GM12874 (cell line): Measurements from ENCODE around the gene NFATC1.

ENCODE experiments used
- TF ChIP-seq, protein P1 (sequence below): IDR thresholded peaks from 2 replicates; pipeline ENCODE4 v1.5.1; 2011; ENCODE audit warnings: low read depth, mild to moderate bottlenecking, control low read depth, low read length, moderate library complexity; ENCODE audit not compliant: insufficient read depth

The NFATC1 gene

DNA sequence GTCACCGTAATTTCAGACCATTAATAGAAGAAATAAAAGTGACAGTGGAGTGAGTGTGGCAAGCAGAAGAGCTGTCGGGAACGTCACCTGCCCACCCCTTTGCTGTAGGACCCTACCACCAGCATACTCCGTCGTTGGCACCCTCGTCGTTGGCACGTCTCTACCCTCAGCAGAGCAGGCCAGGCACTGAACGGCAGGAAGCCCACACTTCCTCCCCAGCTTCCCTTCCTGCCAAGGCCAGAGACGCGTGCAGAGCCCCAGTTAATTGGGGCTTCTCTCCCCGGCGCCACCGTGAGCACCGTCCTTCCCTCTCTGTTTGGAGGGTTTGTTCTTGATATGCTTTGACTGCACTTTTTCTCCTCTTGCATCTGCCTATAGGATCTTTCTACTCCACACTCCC is 27.0 kb upstream of the NFATC1 start:
- TF ChIP-seq, protein P1, sequence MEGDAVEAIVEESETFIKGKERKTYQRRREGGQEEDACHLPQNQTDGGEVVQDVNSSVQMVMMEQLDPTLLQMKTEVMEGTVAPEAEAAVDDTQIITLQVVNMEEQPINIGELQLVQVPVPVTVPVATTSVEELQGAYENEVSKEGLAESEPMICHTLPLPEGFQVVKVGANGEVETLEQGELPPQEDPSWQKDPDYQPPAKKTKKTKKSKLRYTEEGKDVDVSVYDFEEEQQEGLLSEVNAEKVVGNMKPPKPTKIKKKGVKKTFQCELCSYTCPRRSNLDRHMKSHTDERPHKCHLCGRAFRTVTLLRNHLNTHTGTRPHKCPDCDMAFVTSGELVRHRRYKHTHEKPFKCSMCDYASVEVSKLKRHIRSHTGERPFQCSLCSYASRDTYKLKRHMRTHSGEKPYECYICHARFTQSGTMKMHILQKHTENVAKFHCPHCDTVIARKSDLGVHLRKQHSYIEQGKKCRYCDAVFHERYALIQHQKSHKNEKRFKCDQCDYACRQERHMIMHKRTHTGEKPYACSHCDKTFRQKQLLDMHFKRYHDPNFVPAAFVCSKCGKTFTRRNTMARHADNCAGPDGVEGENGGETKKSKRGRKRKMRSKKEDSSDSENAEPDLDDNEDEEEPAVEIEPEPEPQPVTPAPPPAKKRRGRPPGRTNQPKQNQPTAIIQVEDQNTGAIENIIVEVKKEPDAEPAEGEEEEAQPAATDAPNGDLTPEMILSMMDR, result no peak

DNA sequence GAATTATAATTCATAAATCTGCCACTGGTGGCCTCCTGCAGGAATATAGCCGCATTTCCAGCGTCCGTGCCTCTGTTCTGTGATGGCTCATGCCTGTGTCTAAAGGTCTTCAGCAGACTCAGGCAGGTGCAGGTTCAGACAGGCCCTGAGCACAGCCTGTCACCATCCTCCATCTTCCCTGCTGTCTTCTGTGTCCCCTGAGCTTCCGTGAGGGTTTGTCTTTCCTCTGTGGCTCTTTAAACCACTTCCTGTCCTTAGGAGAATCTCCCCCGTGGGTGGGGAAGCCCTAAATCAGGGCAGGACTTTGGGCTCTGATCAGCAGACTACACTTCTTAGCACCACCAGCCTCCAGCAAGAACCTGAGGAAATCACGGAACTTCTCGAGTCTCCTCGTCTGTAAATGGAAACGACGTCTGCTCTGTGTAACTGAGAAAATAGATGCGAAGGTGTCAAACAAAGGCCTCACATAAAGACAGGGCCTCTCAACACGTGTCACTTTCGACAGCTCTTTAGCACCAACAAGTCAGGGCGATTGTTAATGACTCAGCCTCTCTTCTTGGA is 24.1 kb upstream of the NFATC1 start:
- TF ChIP-seq, protein P1, result no peak

DNA sequence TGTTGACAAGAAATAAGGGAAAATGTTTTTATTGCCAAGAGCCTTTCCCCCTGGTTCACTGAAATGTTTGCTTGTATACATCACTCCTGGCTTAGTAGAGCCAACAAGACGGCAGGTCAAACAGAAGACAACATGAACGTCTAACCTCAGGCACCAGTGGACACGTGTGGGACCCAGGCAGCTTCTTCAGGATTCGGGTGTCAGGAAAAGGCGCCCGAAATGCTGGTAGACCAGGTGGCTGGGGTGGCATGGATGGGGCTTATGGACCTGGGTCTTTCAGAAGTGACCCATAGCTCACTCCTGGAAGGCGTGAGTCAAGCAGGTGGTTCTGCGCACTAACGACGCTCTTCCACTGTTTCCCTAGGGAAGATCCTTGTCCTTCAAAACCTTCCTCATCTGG is 23.3 kb upstream of the NFATC1 start:
- TF ChIP-seq, protein P1, result no peak

DNA sequence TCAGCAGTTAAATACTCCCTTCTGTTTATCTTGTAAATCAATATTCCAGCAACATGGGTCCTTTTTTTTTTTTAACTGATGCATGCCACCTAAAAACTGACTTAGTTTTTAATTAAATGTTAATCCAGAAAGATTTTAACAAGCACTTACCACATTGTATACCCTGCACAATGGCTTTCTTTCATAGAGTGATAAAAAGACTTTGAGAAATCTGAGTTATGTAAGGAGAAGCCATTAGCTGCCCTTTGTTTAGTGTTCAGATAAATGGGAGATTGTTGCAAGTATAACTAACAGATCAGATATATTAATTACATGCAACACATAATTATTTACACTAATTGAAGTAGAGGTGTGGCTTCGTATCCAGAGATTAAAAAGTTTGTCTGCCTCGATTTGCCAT is 22.7 kb upstream of the NFATC1 start:
- TF ChIP-seq, protein P1, result no peak

DNA sequence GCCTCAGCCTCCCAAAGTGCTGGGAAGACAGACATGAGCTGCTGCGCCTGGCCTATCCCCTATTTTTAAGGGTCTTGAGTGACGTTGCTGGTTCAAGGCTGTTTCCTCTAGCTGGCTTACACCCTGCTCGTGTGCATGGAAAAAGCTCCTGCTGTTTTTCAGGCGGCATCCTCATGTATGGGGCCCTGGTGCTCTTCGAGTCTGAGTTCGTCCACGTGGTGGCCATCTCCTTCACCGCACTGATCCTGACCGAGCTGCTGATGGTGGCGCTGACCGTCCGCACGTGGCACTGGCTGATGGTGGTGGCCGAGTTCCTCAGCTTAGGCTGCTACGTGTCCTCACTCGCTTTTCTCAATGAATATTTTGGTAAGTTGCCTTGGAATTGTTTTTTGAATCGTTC is 22.0 kb upstream of the NFATC1 start:
- TF ChIP-seq, protein P1, result no peak

DNA sequence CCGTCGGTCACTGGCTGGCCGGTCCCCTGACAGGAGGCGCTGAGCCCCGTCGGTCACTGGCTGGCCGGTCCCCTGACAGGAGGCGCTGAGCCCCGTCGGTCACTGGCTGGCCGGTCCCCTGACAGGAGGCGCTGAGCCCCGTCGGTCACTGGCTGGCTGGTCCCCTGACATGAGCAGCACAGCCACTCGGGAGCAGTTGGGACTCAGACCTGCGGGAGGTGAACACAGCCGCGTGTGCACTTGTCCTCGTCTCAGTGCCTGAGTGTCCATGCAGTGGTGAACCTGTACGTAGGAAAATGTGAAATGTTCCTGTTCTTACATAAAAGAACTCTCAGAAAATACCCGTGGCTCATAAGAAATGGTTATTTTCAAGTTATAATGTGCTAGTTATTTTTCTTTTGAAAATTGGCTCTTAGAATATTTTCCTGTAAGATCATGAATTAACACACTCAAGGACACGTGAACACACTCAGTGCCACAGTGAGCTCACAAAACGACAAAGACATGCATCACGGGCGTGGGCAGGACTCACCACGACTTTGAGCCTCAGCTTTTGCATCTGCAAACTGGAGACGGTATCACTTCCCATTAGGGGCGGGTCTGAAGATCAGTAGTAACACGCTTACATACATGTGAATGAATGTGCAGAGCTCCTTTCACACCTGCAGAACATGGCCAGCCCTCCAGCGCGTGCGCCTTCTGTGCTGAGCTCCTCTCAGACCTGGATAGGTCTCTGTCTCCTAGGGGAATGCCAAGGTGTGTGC is 21.1 kb upstream of the NFATC1 start:
- TF ChIP-seq, protein P1, result no peak

DNA sequence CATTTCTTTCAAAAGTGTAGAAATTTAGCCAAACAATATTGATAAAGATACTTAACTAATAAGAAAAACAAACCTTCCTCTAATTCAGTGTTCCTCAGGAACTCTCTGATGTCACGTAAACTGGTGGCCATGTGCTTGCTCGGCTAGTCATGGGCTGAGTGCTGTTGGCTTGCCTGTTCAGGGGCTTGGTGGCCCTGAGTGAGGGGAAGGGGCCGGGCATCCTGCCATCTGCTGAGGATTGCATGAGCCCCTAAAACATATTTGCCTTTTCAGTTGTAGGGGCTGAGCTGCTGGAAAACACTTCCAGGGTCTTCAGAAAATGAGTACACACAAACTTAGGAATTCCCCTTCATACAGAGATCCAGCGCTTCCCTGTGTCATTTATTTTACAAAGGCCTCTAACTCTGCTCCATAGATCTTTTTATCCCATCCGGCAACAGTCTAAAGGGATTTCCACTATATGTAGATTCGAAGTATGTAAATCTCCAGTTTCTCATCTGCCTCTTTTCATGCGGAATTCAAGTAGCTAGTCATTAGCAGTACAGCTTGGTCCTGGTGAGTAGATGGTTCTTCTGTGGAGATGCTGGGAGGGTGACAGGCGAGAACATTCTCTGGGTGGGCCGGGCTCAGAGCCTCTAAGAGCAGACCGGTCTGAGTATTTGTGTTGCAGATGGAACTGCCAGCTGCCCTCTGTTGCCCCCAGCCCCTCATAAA is 20.1 kb upstream of the NFATC1 start:
- TF ChIP-seq, protein P1, result no peak
